DND-41 (cell line): ENCODE data around the gene OR13C3.

ENCODE experiments used
- ATAC-seq: fragments of 200-7000 bp; cut with Tn5 transposase; 3 replicates; pipeline ENCODE4 v1.9.1; 2021; ENCODE audit warnings: low read depth; ENCODE audit not compliant: insufficient read depth
- DNase-seq: peaks from one replicate; pipeline ENCODE4 v3.0.0-alpha.2; 2020
- H2AFZ ChIP-seq: 2 replicates; pipeline ENCODE4 v1.6.0; 2012; ENCODE audit warnings: low read depth, low read length
- H3K27ac ChIP-seq: 2 replicates; pipeline ENCODE4 v1.5.1; 2012; ENCODE audit warnings: low read length, inconsistent platforms
- H3K27me3 ChIP-seq: fragments of 200-600 bp; sonication (generic); 2 replicates; pipeline ENCODE4 v1.6.0; 2012; ENCODE audit warnings: low read length, mild to moderate bottlenecking, inconsistent platforms; ENCODE audit not compliant: insufficient read depth, poor library complexity
- H3K36me3 ChIP-seq: 2 replicates; pipeline ENCODE4 v1.5.1; 2012; ENCODE audit warnings: low read length, inconsistent platforms; ENCODE audit not compliant: insufficient read depth
- H3K4me1 ChIP-seq: 2 replicates; pipeline ENCODE4 v1.5.1; 2012; ENCODE audit warnings: mild to moderate bottlenecking, low read length; ENCODE audit not compliant: insufficient read depth
- H3K4me2 ChIP-seq: 2 replicates; pipeline ENCODE4 v1.6.0; 2012; ENCODE audit warnings: mild to moderate bottlenecking, moderate library complexity, low read length, inconsistent platforms; ENCODE audit not compliant: insufficient read depth
- H3K4me3 ChIP-seq, 2 experiments: fragments of 200-600 bp in 1 of 2; shearing (Covaris generic) in 1 of 2; 2 replicates each; pipeline ENCODE4 v1.5.1; 2012 to 2016; ENCODE audit warnings: inconsistent platforms in 2 of 2, low read length in 2 of 2, mild to moderate bottlenecking in 2 of 2, low read depth in 1 of 2, moderate library complexity in 1 of 2
- H3K79me2 ChIP-seq: 2 replicates; pipeline ENCODE4 v1.6.0; 2012; ENCODE audit warnings: low read length, inconsistent platforms; ENCODE audit not compliant: insufficient read depth
- H3K9ac ChIP-seq: 2 replicates; pipeline ENCODE4 v1.6.0; 2012; ENCODE audit warnings: low read depth, mild to moderate bottlenecking, inconsistent platforms, low read length, moderate library complexity
- H3K9me3 ChIP-seq: 2 replicates; pipeline ENCODE4 v1.5.1; 2012; ENCODE audit warnings: low read length, moderate library complexity, mild to moderate bottlenecking, inconsistent platforms; ENCODE audit not compliant: insufficient read depth, severe bottlenecking
- H4K20me1 ChIP-seq: 2 replicates; pipeline ENCODE4 v1.6.0; 2012; ENCODE audit warnings: low read length; ENCODE audit not compliant: insufficient read depth
- EZH2 ChIP-seq: IDR thresholded peaks from 3 replicates; pipeline ENCODE4 v1.6.1; 2012; ENCODE audit warnings: borderline replicate concordance, low read depth, mild to moderate bottlenecking, moderate library complexity, low read length, inconsistent platforms; ENCODE audit not compliant: severe bottlenecking
- TF ChIP-seq, protein P1 (sequence below): IDR thresholded peaks from 2 replicates; pipeline ENCODE4 v1.5.1; 2012; ENCODE audit warnings: borderline replicate concordance, low read length, moderate library complexity, mild to moderate bottlenecking; ENCODE audit not compliant: poor library complexity, severe bottlenecking; ENCODE audit errors: extremely low read depth

The OR13C3 gene

DNA sequence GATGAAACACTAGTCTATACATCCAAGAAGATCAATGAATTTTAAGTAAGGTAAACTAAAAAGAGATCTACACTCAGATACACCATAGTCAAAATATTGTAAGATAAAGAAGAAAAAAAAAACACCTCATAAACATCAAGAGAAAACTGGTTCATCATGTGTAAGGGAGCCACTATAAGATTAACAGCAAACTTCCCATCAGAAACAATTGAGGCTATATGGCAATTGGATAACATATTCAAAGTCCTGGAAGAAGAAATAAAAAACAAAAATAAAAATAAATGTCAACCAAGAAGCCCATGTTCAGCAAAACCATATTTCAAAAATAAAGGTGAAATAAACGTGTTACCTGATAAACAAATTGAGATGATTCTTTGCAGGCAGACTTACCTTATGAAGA, 36.0 kb upstream of the OR13C3 start:
- no peaks in the 10 kb centered on the region for H3K36me3 ChIP-seq
- H3K9ac ChIP-seq, result no peak overlapping the region
- H3K79me2 ChIP-seq, result no peaks in the 10 kb centered on the region
- no peak overlapping the region for H3K4me2 ChIP-seq
- H3K27ac ChIP-seq, result no peak overlapping the region
- no peaks in the 10 kb centered on the region for H3K9me3 ChIP-seq
- DNase-seq (no peak), ATAC-seq (no peak)
- H4K20me1 ChIP-seq, result no peaks in the 10 kb centered on the region
- no peak overlapping the region for H3K4me3 ChIP-seq
- no peak for TF ChIP-seq EZH2
- TF ChIP-seq, protein P1, sequence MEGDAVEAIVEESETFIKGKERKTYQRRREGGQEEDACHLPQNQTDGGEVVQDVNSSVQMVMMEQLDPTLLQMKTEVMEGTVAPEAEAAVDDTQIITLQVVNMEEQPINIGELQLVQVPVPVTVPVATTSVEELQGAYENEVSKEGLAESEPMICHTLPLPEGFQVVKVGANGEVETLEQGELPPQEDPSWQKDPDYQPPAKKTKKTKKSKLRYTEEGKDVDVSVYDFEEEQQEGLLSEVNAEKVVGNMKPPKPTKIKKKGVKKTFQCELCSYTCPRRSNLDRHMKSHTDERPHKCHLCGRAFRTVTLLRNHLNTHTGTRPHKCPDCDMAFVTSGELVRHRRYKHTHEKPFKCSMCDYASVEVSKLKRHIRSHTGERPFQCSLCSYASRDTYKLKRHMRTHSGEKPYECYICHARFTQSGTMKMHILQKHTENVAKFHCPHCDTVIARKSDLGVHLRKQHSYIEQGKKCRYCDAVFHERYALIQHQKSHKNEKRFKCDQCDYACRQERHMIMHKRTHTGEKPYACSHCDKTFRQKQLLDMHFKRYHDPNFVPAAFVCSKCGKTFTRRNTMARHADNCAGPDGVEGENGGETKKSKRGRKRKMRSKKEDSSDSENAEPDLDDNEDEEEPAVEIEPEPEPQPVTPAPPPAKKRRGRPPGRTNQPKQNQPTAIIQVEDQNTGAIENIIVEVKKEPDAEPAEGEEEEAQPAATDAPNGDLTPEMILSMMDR, result no peak
- H2AFZ ChIP-seq, result no peak overlapping the region
- H3K4me1 ChIP-seq, result no peaks in the 10 kb centered on the region
- no peaks in the 10 kb centered on the region for H3K27me3 ChIP-seq

DNA sequence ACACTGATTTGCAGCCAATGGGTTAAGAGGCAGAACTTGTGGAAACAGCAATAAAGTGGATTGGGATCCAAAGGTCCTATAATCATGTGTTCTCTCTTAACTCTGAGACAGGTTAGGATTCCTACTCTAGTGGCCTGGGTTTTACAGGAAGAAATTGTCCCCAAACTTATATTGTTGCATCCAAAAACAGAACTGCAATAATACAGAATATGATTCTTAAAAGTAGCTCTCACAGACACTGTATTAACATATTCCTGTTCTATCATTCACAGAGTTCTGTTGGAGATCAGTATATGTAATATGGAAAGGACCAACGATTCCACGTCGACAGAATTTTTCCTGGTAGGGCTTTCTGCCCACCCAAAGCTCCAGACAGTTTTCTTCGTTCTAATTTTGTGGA, 32.2 kb upstream of the OR13C3 start, which contains the start of gene OR13C8:
Gene OR13C8 (plus strand): TSS at position 301 of the 400 bp plus-strand sequence. CDS start 0 bp downstream, at position 301.
- Histone ChIP-seq H3K27ac (no peak within 1 kb of the TSS), H3K4me1 (no peaks in the 10 kb centered on the region), H3K36me3 (no peaks in the 10 kb centered on the region), H3K9ac (no peak within 1 kb of the TSS), H2AFZ (no peak within 1 kb of the TSS), H3K27me3 (no peaks in the 10 kb centered on the region), H3K4me2 (no peak within 1 kb of the TSS), H3K79me2 (no peaks in the 10 kb centered on the region), H3K4me3 (no peak within 1 kb of the TSS), H3K9me3 (no peaks in the 10 kb centered on the region), H4K20me1 (no peaks in the 10 kb centered on the region)
- no peak for TF ChIP-seq EZH2
- TF ChIP-seq, protein P1, result no peak
- ATAC-seq, result no peak
- no peak for DNase-seq

DNA sequence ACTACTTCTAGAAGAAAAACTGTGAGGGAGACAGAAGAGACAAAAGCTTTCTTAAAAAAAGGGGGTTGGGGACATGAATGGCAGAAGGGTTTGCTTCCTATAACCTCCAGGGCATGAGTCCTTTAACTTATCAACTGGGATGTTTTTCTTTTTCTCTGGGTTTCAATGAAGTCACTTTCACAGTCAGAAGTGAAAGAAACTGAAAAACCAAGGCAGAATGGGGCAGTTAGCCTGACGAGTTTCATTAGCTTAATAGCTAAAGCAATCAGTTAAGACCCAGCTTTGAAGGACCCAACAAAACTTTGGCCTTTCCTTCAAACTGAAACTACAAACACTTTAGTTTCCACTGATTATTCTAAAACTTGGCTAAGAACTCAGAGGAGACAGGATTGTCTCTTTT, 27.7 kb upstream of the OR13C3 start:
- no peak overlapping the region for H3K9ac ChIP-seq
- no peaks in the 10 kb centered on the region for H3K9me3 ChIP-seq
- TF ChIP-seq EZH2, result no peak
- TF ChIP-seq, protein P1, result no peak
- H3K79me2 ChIP-seq, result no peaks in the 10 kb centered on the region
- H3K4me1 ChIP-seq, result no peaks in the 10 kb centered on the region
- H3K4me2 ChIP-seq, result no peak overlapping the region
- DNase-seq, result no peak
- ATAC-seq, result no peak
- H3K36me3 ChIP-seq, result no peaks in the 10 kb centered on the region
- no peak overlapping the region for H2AFZ ChIP-seq
- no peaks in the 10 kb centered on the region for H4K20me1 ChIP-seq
- H3K27me3 ChIP-seq, result no peaks in the 10 kb centered on the region
- no peak overlapping the region for H3K4me3 ChIP-seq
- H3K27ac ChIP-seq, result no peak overlapping the region
